HUDEP-2 (cell line): ENCODE data around the gene NT5DC4.

Experiments used
- DNase-seq, 76 experiments: peaks; one replicate each; lab custom pipeline; 2025; ENCODE audit not compliant: unreplicated experiment in 76 of 76; lab: John Stamatoyannopoulos, UW

Gene NT5DC4

GRCh38 chr2:112749755-112750559, 29.1 kb downstream of the NT5DC4 start:
- peak in 69 of 76 experiments; percentile 2 to 76 (median 53) for DNase-seq

GRCh38 chr2:112750560-112750843, 29.7 kb downstream of the NT5DC4 start:
- no peak for DNase-seq

GRCh38 chr2:112751451-112752197, 30.8 kb downstream of the NT5DC4 start:
- DNase-seq = no peak

GRCh38 chr2:112752667-112753066, 31.8 kb downstream of the NT5DC4 start:
- DNase-seq = no peak

- DNase-seq = no peak
Observed at GRCh38 chr2:112754564-112754963, 33.7 kb downstream of the NT5DC4 start.

- DNase-seq = no peak
Observed at GRCh38 chr2:112755444-112755843, 34.6 kb downstream of the NT5DC4 start.

- DNase-seq = no peak
Observed at GRCh38 chr2:112756207-112756606, 35.4 kb downstream of the NT5DC4 start.

- no peak for DNase-seq
Observed at GRCh38 chr2:112757265-112757664, 36.4 kb downstream of the NT5DC4 start.

GRCh38 chr2:112758711-112759110, 37.9 kb downstream of the NT5DC4 start:
- DNase-seq = no peak

GRCh38 chr2:112760149-112760548, 39.3 kb downstream of the NT5DC4 start:
- DNase-seq = no peak

- DNase-seq = no peak
Observed at GRCh38 chr2:112762276-112762675, 41.5 kb downstream of the NT5DC4 start.

GRCh38 chr2:112764071-112765044, 43.5 kb downstream of the NT5DC4 start, which contains the start of gene CKAP2L:
CKAP2L (minus strand) TSS chr2:112764609; CDS start chr2:112764598, 11 bp downstream.
- DNase-seq = peak; percentile 8 to 98 (median 93)

- DNase-seq = no peak
Observed at GRCh38 chr2:112765251-112765650, 44.4 kb downstream of the NT5DC4 start.

GRCh38 chr2:112767693-112768330, 47.0 kb downstream of the NT5DC4 start:
- DNase-seq = no peak

- DNase-seq = no peak
Observed at GRCh38 chr2:112768432-112768831, 47.6 kb downstream of the NT5DC4 start.

GRCh38 chr2:112772322-112772721, 51.5 kb downstream of the NT5DC4 start:
- no peak for DNase-seq

- DNase-seq = no peak
Observed at GRCh38 chr2:112772911-112773475, 52.2 kb downstream of the NT5DC4 start.

- no peak for DNase-seq
Observed at GRCh38 chr2:112773556-112773955, 52.7 kb downstream of the NT5DC4 start.

GRCh38 chr2:112774536-112775285, 53.9 kb downstream of the NT5DC4 start:
- DNase-seq = no peak
